COLO668 (cell line): Measurements from ENCODE around the gene AGTRAP.

ENCODE experiments used
- DNase-seq: peaks from one replicate; lab custom pipeline; 2025; ENCODE audit not compliant: unreplicated experiment; lab: John Stamatoyannopoulos, UW

Gene AGTRAP

DNA sequence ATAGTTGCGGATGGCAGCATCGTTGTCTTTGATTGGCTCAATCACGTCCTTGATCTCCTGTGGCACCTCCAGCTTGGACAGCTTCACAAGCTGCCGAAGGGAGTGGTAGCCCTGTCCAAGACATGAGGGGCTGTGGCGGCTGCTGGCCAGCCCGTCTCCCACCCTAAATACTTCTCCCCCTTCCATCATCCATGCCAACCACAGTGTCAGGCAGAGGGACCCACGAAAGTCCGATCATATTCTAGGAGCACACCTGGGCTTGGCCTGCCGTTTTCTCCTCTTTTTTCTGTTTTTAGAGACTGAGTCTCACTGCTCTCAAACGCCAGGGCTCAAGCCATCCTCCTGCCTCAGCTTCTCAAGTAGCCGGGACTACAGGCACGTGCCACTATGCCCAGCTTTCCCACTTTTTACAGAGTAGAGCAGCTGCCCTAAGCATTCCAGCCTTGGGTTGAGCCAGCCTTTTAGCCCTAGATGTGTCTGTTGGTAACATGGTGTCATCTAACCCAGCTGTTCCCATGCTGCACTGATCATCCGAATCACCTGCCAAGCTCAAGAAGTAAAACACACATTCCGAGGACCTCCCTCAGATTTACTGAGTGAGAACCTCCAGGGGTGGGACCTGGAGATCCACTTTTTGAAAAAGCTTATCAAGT, 59.4 kb downstream of the AGTRAP start:
- DNase-seq = no peak

DNA sequence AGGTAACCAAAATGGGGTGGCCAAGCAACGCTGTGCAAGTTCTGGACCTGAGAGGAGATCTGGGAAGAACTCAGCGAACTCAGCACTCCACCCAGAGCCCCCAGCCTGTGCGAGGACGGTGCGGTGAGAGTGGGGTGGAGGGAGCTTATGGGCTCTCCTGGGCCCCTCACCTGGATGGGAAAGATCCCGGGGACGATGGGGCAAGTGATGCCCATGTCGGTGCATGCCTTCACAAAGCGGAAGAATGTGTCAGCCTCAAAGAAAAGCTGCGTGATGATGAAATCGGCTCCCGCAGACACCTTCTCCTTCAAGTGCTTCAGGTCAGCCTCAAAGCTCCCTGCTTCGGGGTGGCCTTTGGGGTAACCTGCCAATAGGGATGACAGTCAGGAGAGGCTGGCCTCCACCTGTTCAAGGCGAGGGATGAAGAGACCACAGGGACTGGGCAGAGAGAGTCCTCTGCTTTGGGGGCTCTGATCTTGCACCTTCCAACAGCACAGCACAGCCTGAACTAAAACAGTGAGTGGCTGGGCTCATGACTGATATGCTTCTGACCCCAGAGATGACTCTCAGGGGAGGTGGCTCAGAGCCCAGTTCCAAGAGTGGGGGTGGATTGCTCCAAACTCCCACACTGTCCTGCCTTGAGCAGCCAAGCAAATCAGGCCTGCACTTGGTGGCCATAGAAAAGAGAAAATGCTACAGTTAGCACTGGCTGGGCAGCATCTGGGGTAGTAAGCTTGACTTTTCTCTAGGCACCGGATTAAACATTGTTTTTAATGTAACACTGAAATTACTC, 60.3 kb downstream of the AGTRAP start:
- DNase-seq = no peak

DNA sequence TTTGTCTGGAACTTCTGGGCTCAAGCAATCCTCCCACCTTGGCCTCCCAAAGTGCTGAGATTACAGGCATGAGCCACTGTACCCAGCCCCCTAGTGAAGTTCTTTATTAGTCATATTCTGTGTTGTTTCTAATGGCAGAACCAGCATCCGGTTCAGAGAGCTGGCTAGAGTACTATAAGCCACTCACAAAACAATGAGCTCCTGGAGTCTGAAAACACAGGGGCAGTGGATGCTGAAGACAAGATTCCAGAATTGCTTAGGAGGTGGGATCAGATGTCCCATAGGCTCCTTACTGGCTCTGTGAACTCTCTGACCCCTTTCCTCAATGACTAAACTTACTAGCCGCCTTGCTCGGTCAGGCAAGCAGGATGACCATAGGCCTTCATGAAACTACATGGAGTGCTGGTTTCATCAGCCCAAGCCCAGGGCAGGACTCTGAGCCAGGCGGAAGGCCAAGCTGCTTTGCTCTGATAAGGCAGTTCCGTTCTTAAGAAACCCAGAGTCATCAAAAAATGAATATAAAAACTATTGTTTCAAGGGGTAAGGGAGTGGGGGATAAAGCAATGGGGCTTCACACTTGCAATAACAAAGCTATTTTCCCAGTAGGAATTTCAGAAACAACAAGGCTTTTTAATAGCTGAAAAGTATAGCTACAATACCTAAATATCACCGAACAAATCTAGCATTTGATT, 61.7 kb downstream of the AGTRAP start:
- no peak for DNase-seq

DNA sequence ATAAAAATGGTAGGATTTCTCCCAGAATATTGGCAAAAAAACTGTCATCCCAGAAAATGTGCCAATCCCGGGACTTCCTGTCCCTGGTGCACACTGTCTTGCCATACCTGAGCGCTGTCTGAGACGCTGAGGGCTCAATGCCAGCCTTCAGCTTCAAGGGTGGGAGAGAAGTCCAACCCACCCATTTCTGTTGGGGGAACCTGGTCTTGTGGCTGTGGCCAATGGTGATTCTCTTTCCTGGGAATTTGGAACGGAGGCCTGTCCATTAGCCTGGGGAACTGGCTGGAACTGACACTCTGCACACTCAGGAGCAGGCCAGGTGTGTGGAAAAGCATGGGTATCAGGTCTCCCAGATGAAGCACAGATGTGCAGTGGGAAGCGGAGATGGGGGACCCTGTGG, 63.2 kb downstream of the AGTRAP start:
- DNase-seq = no peak

DNA sequence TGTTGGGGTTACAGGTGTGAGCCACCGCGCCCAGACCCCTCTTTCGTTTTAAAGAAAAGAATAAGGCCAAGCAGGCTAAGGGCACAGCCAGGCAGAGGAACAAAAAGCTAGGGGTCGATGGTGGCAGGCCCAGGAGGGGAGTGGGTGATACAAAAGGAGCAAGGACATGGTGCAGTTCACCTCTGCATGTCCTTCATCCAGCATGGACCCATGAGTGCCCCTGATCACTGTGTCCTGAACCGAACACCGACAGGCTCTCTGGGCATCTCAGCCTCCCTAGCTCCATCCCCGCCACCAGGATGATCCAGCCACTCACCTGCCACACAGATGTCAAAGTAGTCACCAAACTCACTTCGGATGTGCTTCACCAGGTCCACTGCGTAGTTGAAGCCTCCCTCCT, 64.0 kb downstream of the AGTRAP start:
- no peak for DNase-seq

DNA sequence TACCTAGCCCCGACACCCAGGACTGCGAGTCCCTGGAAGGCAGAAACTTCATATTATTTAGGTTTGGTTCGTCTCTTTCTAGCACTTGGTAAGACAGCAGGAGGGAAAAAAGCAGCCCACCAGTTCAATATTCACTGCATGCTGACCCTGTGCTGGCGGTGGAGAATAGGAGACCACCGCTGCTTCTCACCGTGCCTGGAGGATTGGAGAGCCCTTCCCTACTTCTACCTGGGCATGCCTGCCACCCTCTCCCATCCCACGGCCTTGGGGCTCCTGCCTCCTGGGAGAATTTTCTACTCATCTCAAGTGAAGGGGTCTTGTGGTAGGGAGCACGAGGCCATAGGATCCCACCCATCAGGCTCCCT, 64.4 kb downstream of the AGTRAP start:
- DNase-seq = no peak
